B cell (primary cell): Measurements from ENCODE around the gene PLCG1.

Experiments used
- CTCF ChIP-seq: fragments of 200-600 bp; IDR thresholded peaks from one replicate; pipeline ENCODE4 v1.8.0; 2022; ENCODE audit warnings: antibody characterized with exemption, mild to moderate bottlenecking
- EZH2 ChIP-seq: IDR thresholded peaks from 2 replicates; pipeline ENCODE4 v1.6.1; 2012; ENCODE audit warnings: borderline replicate concordance, low read depth, mild to moderate bottlenecking, moderate library complexity, low read length; ENCODE audit not compliant: insufficient read depth, poor library complexity, severe bottlenecking

- no peak for TF ChIP-seq CTCF
- no peak for TF ChIP-seq EZH2
These were observed 27.9 kb downstream of the PLCG1 start for GRCh38 chr20:41165001-41165882.
